OCI-LY3 (cell line): ENCODE measurements around the gene KRT10.

Experiments
- H2AFZ ChIP-seq: fragments of 200-600, 300-600 bp; shearing (Covaris generic); 2 replicates; pipeline ENCODE4 v1.6.0; 2014; ENCODE audit warnings: antibody characterized with exemption, low read depth, low read length
- H3K27ac ChIP-seq: fragments of 200-600, 300-600 bp; sonication (generic); 2 replicates; pipeline ENCODE4 v1.5.1; 2014; ENCODE audit warnings: mild to moderate bottlenecking, low read length, moderate library complexity, mixed read lengths
- H3K27me3 ChIP-seq: fragments of 200-600, 300-600 bp; sonication (generic); 2 replicates; pipeline ENCODE4 v1.6.1; 2014; ENCODE audit warnings: low read depth, low read length, mixed read lengths
- H3K36me3 ChIP-seq: fragments of 200-600, 300-600 bp; sonication (generic); replicated peaks from 2 replicates; pipeline ENCODE3; 2014; ENCODE audit warnings: low read depth, low read length, mixed read lengths
- H3K4me1 ChIP-seq: fragments of 300-600, 200-600 bp; sonication (generic); 2 replicates; pipeline ENCODE4 v1.6.1; 2014; ENCODE audit warnings: low read length, mixed read lengths
- H3K4me2 ChIP-seq: fragments of 200-600, 300-600 bp; sonication (generic); 2 replicates; pipeline ENCODE4 v1.6.1; 2014; ENCODE audit warnings: low read length, mixed read lengths
- H3K4me3 ChIP-seq: fragments of 300-600, 200-600 bp; sonication (generic); 2 replicates; pipeline ENCODE4 v1.5.1; 2014; ENCODE audit warnings: antibody characterized with exemption, mild to moderate bottlenecking, low read length, moderate library complexity
- H3K79me2 ChIP-seq: fragments of 300-600, 200-600 bp; shearing (Covaris generic); 2 replicates; pipeline ENCODE4 v1.6.1; 2014; ENCODE audit warnings: mild to moderate bottlenecking, low read length, mixed read lengths
- H3K9ac ChIP-seq: fragments of 300-600, 200-600 bp; shearing (Covaris generic); 2 replicates; pipeline ENCODE4 v1.6.0; 2014; ENCODE audit warnings: mild to moderate bottlenecking, low read length, moderate library complexity
- H3K9me3 ChIP-seq: fragments of 200-600, 300-600 bp; shearing (Covaris generic); 2 replicates; pipeline ENCODE4 v1.6.1; 2014; ENCODE audit warnings: low read length, mixed read lengths; ENCODE audit not compliant: insufficient read depth
- H4K20me1 ChIP-seq: fragments of 200-600, 300-600 bp; sonication (generic); 2 replicates; pipeline ENCODE4 v1.6.1; 2016; ENCODE audit warnings: low read length, mixed read lengths; ENCODE audit not compliant: insufficient read depth
- CTCF ChIP-seq: fragments of 200-600, 300-600 bp; sonication (generic); IDR thresholded peaks from 2 replicates; pipeline ENCODE4 v1.5.1; 2014; ENCODE audit warnings: antibody characterized with exemption, low read length, low read depth
- EZH2phosphoT487 ChIP-seq: fragments of 200-600 bp; shearing (Covaris generic); IDR thresholded peaks from 2 replicates; pipeline ENCODE4 v1.6.1; 2018; ENCODE audit warnings: antibody characterized with exemption, mixed run types, low read depth

The KRT10 gene

DNA sequence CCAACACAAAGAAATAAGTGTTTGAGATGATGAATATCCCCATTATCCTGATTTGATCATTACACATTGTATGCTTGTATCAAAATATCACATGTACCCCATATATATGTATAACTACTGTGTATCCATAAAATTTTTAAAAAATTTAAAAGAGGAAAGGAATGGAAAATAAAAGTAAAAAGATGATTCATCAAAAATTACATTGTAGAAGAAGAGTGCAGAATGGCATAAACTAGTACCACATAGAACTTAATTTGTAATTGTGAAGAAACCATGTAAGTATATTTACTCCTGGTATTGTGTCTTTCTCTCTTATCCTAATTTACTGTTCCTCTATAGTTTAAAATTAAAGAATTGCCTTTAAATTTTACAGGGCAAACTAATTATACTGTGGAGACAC, 11.5 kb upstream of the KRT10 start:
- no peak for TF ChIP-seq EZH2phosphoT487
- no peak for TF ChIP-seq CTCF
- no peaks in the 10 kb centered on the region for H4K20me1 ChIP-seq
- no peak overlapping the region for H3K27ac ChIP-seq
- H3K4me2 ChIP-seq = no peak overlapping the region
- H3K4me1 ChIP-seq = no peaks in the 10 kb centered on the region
- H2AFZ ChIP-seq = no peak overlapping the region
- no peaks in the 10 kb centered on the region for H3K27me3 ChIP-seq
- no peaks in the 10 kb centered on the region for H3K79me2 ChIP-seq
- no peak overlapping the region for H3K4me3 ChIP-seq
- H3K9ac ChIP-seq = no peak overlapping the region
- H3K9me3 ChIP-seq = no peaks in the 10 kb centered on the region
- no peaks in the 10 kb centered on the region for H3K36me3 ChIP-seq

GRCh38 chr17:40832840-40833239, 10.4 kb upstream of the KRT10 start:
- Histone ChIP-seq H3K79me2 (no peaks in the 10 kb centered on the region), H3K36me3 (no peaks in the 10 kb centered on the region), H3K4me2 (no peak overlapping the region), H3K27me3 (no peaks in the 10 kb centered on the region), H3K4me1 (no peaks in the 10 kb centered on the region), H3K4me3 (no peak overlapping the region), H4K20me1 (no peaks in the 10 kb centered on the region), H3K9ac (no peak overlapping the region), H3K9me3 (no peaks in the 10 kb centered on the region), H2AFZ (no peak overlapping the region), H3K27ac (no peak overlapping the region)
- TF ChIP-seq CTCF = no peak
- TF ChIP-seq EZH2phosphoT487 = no peak

DNA sequence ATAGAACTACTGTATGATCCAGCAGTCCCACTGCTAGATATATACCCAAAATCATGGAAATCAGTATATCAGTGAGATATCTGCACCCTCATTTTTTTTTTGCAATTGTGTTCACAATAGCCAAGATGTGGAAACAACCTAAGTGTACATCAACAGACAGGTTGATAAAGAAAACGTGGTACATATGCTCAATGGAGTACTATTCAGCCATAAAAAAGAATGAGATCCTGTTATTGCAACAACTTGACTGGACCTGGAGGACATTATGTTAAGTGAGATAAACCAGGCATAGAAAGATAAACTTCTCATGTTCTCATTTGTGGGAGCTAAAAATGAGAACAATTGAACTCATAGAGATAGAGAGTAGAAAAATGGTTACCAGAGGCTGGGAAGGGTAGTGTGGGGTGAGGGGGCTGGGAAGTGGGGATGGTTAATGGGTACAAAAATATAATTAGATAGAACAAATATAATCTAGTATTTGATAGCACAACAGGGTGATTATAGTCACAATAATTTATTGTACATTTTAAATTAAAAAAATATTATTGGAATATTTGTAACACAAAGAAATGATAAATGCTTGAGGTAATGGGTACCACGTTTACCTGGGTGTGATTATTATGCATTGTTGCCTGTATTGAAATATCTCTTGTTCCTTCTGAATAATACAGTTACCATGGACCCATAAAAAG, 7.8 kb upstream of the KRT10 start:
- Histone ChIP-seq H3K36me3 (no peaks in the 10 kb centered on the region), H3K9ac (no peak overlapping the region), H3K27me3 (no peaks in the 10 kb centered on the region)

DNA sequence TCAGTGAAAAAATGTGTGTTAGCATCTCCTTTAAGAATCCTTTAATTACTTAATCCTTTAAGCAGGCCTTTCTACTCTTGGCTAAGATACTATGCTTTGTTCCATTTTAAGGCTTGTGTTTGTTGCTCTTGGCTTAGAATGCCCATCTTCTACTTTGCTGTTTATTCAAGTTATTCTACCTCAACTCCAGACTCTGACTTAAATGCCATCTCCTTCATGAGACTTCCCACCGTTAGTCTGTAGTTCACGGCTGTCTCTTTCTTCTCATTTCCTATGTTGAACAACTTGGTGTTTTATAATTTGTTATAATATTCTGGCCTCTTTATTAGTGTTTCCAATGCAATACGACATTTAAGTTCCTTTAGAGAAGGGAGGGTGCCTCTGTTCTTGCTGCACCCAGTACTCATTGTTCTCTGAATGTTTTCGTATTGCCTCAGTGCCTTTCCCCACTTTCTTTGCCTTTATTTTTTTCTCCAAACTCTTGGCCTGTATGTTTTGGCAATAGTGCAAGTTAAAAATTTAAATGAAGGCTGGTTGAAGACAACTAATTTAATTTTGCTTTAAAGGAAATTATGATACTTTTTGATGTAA, 6.1 kb upstream of the KRT10 start:
- Histone ChIP-seq H4K20me1 (no peaks in the 10 kb centered on the region), H3K9me3 (no peaks in the 10 kb centered on the region), H3K4me3 (no peak overlapping the region), H3K27me3 (no peaks in the 10 kb centered on the region), H3K79me2 (no peaks in the 10 kb centered on the region), H3K4me1 (peaks cover 7% of the 10 kb centered on the region; the same call in 1 of the 2 replicates), H3K36me3 (no peaks in the 10 kb centered on the region), H3K27ac (no peak overlapping the region), H3K4me2 (no peak overlapping the region), H3K9ac (no peak overlapping the region), H2AFZ (no peak overlapping the region)
- no peak for TF ChIP-seq CTCF
- TF ChIP-seq EZH2phosphoT487 = no peak

More for the DNA sequence above, 7.8 kb upstream of the KRT10 start:
- Histone ChIP-seq H3K27ac (no peak overlapping the region), H3K4me1 (no peaks in the 10 kb centered on the region), H3K4me3 (no peak overlapping the region), H2AFZ (no peak overlapping the region), H3K9me3 (no peaks in the 10 kb centered on the region), H3K79me2 (no peaks in the 10 kb centered on the region), H3K4me2 (no peak overlapping the region), H4K20me1 (no peaks in the 10 kb centered on the region)
- TF ChIP-seq CTCF (no peak), EZH2phosphoT487 (no peak)
